HS-27A (cell line): ENCODE results near the gene LAIR2.
"Not testable (repeated sequence)": the region's sequence is repeated elsewhere in the genome, so short reads cannot be mapped to it uniquely, and the experiment has no call there.

ENCODE experiments used
- DNase-seq: peaks from one replicate; pipeline ENCODE4 v3.0.0-alpha.2; 2012; ENCODE audit warnings: low read depth, missing footprints

The LAIR2 gene

GRCh38 chr19:54493967-54494585, 8.6 kb upstream of the LAIR2 start:
- no peak for DNase-seq

GRCh38 chr19:54495284-54495683, 7.3 kb upstream of the LAIR2 start:
- not testable (repeated sequence) for DNase-seq

DNA sequence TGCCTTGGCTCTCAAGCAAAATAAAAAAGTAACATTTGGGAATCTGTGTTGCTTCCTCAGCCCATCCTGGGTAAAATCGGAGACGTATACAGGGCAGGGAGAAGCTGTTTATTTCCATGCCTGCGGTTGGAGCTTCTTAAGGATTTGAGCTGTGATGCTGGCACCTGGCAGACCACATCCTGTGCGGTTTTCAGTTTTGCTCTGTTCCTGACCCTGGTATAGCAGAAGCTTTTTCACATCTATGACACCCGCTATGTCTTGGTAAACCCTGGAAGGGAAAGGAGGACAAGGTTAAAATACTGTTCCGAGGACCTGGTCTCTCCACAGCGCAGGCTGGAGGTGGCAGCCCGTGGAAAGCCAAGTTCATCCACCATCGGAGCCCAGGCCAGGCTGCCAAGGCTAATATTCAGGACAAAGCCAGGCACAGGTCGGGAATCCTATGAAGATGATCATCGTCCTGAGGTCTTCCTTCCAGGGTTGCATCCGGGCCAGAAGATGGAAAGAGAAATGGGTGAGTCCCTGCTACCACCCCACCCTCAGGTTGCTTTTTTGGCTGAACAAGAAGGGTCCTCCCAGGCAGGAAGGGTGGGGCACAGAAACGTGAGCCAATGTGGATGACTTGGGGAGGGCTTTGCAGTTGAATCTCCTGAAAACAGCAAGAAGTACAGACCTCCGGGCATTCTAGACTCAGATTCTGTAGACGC, 4.7 kb upstream of the LAIR2 start:
- DNase-seq, result not testable (repeated sequence)

DNA sequence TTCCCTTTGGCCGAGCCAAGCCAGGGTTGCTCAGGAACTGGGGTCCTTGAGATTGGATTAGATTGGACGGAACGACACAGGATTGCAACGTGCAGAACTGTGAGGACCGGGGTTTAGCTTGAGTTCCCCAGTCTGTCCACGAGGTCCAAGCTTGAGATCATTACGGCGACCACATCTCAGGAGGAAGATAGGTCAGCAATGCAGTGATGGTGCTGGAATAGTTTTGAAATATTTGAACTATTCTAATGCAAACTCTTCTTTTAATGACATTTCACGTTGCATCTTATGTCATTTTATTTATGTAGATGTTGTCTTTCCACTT, 4.2 kb upstream of the LAIR2 start:
- DNase-seq, result not testable (repeated sequence)

DNA sequence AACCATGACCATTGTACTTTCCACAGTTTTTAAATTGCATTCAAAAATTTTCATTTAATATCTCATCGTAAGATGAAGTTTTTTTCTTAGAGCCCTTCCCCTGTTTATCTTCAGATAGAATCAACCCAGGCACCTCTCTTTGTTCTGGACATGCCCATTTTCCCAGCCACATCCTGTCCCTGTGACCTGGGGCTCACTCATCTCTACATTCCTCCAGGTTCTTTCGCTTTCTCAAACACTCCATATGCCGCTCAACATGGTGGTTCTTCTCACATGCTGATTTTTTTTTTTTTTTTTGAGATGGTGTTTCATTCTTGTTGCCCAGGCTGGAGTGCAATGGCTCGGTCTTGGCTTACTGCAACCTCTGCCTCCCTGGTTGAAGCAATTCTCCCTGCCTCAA, 2.9 kb downstream of the LAIR2 start:
- not testable (repeated sequence) for DNase-seq

GRCh38 chr19:54506079-54506478, 3.4 kb downstream of the LAIR2 start:
- DNase-seq, result no peak

GRCh38 chr19:54507038-54507717, 4.5 kb downstream of the LAIR2 start:
- not testable (repeated sequence) for DNase-seq

DNA sequence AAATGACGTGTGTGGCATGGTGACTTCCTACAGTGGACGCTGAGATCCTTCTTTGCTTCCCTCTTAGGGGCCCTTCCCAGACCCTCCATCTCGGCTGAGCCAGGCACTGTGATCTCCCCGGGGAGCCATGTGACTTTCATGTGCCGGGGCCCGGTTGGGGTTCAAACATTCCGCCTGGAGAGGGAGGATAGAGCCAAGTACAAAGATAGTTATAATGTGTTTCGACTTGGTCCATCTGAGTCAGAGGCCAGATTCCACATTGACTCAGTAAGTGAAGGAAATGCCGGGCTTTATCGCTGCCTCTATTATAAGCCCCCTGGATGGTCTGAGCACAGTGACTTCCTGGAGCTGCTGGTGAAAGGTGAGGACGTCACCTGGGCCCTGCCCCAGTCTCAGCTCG, 5.2 kb downstream of the LAIR2 start:
- DNase-seq, result no peak

- not testable (repeated sequence) for DNase-seq
Observed at GRCh38 chr19:54508487-54508886, 5.9 kb downstream of the LAIR2 start.

DNA sequence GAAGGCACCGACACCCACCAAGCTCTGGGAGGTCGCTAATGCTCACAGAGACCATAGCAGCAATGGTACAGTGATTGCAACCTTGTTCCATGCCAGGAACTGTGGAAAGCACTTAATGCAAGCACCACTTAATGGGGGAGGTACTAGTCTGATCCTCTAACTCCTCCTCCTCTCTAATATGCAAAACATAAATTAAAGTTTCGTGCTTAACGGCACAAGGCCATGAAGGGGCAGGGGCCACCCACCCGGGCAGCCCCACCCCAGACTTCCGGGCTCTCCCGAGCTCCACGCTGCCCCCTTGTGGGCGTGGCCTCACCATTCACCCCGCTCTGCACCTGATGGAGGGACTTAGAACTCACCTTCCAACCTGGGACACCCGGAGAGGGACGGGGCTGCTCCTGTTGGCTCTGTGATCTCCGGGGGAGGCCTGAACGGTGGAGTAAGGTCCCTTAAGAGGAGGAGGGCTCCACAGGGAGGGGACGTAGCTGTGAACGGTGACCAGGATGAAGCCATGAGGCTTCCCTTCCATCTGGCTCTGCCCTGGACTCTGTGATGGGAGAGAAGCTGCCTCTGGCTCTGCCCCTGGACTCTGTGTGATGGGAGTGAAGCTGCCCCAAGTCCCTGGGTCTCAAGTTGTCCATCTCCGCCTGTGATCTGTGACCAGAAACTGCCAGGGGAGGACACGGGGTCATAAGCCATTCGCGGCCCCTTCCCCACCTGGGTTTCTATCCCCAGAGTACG, 6.7 kb downstream of the LAIR2 start:
- DNase-seq, result not testable (repeated sequence)

DNA sequence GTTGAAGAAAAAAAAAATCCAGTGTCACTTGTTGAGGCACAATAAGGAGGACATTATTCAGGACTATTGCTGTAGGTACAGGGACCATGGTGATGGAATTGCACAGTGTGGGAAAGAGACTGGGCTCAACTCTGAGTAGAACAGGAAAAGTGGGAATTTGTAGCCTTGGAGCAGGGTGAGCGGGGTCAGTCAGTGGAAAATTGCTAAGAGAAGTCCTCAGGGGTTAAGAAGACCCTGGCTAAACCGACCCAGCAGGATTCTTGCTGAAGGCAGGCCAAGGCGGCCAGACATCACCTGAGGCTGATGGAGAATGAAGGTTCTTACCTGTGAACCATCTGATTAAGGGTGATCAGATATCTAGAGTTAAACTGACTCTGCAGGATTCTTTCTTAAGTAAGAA, 12.5 kb downstream of the LAIR2 start:
- DNase-seq, result no peak

GRCh38 chr19:54517483-54517882, 14.9 kb downstream of the LAIR2 start:
- DNase-seq, result peak; percentile 17

DNA sequence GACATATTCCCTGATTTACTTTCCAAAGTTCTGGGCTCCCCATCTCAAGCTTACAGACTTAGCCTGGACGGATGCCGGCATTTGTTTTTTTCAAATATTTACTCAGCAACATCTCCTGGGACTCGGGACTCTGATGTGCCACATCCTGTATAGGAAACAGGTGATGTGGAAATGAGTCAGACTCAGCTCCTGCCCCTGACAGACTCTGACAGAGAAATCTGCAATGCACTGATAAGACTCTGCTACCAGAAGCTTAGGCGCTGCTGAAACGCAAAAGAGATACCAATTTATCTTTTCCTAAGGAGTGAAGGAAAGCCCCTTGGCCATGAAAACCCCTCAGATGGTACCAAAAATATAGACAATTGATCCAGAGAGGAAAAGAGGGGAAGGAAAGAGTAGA, 16.2 kb downstream of the LAIR2 start:
- no peak for DNase-seq

GRCh38 chr19:54521022-54521859, 18.6 kb downstream of the LAIR2 start:
- DNase-seq, result no peak

- no peak for DNase-seq
Observed at GRCh38 chr19:54521860-54522513, 19.4 kb downstream of the LAIR2 start.

DNA sequence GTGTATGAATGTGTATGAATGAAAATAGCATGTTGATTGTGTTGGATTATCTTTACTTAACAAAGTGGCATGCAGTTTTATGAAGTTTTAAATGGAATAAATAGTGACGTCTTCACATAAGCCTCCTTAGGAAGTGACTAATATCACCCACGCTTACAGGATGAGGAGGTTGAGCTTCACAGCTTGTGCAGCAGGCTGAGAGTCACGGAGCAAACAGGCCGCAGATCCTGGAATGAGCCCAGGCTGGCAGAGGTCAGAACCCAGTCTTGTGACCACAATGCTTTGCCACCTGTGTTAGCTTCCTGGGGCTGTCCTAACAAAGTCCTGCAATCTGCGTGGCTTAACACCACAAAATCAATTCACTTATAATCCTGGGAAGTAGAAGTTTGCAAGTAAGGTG, 20.8 kb downstream of the LAIR2 start:
- peak; percentile 7 for DNase-seq

DNA sequence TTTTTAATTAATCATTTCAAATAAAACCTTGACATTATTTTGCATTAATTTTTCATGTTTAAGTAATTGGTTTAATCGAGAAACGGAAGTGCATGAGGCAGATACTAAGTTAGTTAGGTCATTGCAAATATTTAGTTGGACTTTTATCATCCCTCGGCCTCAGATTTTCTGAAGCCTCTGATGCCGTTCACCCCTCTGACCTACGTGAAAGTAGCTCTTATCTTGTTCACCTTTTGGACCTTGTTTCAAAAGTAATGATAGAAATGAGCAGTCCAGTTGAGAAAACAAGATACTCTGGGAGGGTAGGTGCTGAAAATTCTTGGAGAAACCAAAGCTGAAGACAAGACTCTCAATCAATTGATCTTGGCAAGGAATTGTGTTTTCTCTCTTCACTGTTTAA, 23.0 kb downstream of the LAIR2 start:
- no peak for DNase-seq

- no peak for DNase-seq
Observed at GRCh38 chr19:54526972-54527371, 24.3 kb downstream of the LAIR2 start.

DNA sequence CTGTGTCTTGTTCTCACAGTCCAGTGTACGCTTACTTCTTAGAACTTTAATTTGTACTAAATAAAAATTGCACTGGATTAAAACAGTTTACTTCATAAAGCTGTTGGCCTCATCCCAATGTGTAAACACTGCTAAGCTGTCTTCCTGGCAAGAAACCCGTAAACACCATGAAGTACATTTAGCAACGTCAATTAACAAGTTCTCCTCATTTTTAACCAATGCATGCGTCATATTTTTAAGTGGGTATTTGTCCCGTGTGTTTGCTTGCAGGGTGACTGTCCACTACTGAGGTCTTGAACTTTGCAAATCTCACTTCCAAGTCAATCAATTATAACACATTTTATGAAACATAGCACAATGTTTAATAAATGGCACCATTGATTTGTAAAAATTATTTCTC, 28.2 kb downstream of the LAIR2 start:
- no peak for DNase-seq

DNA sequence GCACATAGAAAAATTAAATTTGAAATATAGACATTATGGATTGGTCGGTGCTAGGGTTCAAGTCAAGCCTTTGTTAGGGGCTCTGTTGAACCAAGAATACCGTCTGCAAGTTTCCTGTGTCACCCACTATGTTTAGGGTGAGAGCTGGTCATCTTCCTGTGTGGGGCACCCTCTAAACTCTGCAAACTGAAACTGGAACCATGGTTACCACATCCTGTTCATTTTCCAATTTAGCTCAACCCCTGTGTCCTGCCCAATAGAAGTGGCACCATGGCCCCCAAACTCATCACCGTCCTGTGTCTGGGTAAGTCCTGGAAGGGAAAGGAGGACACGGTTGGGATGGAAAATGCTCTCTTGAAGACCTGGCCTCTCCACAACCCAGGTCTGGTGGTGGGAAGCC, 29.9 kb downstream of the LAIR2 start:
- DNase-seq, result no peak

GRCh38 chr19:54533476-54533875, 30.8 kb downstream of the LAIR2 start:
- DNase-seq, result no peak
